Measurements from ENCODE around the gene HDDC3.

The HDDC3 gene

DNA sequence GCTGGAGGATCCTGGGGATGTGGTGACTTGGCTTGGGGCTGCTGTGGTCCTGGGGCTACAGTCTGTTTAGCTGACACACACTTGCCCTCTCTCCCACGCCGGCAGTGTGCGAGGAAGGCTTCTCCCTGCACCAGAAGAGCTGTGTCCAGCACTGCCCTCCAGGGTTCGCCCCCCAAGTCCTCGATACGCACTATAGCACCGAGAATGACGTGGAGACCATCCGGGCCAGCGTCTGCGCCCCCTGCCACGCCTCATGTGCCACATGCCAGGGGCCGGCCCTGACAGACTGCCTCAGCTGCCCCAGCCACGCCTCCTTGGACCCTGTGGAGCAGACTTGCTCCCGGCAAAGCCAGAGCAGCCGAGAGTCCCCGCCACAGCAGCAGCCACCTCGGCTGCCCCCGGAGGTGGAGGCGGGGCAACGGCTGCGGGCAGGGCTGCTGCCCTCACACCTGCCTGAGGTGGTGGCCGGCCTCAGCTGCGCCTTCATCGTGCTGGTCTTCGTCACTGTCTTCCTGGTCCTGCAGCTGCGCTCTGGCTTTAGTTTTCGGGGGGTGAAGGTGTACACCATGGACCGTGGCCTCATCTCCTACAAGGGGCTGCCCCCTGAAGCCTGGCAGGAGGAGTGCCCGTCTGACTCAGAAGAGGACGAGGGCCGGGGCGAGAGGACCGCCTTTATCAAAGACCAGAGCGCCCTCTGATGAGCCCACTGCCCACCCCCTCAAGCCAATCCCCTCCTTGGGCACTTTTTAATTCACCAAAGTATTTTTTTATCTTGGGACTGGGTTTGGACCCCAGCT is 51.0 kb downstream of the HDDC3 start:
- in situ Hi-C loops (cut with HindIII; ENCODE audit: low sequenced_read_pairs) = no loop called here

DNA sequence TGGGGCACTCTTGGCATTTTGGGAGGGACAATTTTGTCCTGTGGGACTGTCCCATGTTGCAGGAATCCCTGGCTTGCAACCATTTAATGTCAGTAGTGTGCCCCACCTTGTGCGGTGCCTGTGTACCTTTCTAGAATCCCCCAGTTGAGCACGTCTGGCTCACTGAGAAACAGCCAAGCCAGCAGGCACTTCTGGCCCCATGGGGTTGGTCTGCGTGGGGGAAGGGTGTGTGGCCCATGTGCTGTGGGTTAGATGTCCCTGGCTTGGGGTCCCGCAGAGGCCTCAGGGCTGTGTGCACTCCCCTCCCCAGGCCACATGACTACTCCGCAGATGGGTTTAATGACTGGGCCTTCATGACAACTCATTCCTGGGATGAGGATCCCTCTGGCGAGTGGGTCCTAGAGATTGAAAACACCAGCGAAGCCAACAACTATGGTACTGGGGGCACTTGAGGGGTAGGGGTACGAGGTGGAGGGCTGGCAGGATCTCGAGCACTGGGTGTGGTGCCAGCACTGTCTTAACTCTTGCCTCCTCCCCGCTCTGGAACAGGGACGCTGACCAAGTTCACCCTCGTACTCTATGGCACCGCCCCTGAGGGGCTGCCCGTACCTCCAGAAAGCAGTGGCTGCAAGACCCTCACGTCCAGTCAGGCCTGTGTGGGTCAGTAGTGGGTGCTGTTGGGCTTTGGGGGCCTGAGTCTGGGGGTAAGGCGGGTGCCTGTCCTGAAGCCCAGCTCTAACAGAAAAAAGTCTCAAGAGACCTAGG is 51.8 kb downstream of the HDDC3 start:
- in situ Hi-C loops (cut with HindIII; ENCODE audit: low sequenced_read_pairs) = no loop called here

Data from endothelial cell of hepatic sinusoid (primary cell).